NOMO-1 (cell line): ENCODE measurements around the gene TUFT1.
A peak's percentile ranks its signal among the peaks of the same experiment; 100 is the strongest.

Experiments used
- DNase-seq, 2 experiments: peaks; one replicate each; lab custom pipeline; 2025; ENCODE audit not compliant: unreplicated experiment in 2 of 2; lab: John Stamatoyannopoulos, UW

TUFT1 gene, protein sequence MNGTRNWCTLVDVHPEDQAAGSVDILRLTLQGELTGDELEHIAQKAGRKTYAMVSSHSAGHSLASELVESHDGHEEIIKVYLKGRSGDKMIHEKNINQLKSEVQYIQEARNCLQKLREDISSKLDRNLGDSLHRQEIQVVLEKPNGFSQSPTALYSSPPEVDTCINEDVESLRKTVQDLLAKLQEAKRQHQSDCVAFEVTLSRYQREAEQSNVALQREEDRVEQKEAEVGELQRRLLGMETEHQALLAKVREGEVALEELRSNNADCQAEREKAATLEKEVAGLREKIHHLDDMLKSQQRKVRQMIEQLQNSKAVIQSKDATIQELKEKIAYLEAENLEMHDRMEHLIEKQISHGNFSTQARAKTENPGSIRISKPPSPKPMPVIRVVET

DNA sequence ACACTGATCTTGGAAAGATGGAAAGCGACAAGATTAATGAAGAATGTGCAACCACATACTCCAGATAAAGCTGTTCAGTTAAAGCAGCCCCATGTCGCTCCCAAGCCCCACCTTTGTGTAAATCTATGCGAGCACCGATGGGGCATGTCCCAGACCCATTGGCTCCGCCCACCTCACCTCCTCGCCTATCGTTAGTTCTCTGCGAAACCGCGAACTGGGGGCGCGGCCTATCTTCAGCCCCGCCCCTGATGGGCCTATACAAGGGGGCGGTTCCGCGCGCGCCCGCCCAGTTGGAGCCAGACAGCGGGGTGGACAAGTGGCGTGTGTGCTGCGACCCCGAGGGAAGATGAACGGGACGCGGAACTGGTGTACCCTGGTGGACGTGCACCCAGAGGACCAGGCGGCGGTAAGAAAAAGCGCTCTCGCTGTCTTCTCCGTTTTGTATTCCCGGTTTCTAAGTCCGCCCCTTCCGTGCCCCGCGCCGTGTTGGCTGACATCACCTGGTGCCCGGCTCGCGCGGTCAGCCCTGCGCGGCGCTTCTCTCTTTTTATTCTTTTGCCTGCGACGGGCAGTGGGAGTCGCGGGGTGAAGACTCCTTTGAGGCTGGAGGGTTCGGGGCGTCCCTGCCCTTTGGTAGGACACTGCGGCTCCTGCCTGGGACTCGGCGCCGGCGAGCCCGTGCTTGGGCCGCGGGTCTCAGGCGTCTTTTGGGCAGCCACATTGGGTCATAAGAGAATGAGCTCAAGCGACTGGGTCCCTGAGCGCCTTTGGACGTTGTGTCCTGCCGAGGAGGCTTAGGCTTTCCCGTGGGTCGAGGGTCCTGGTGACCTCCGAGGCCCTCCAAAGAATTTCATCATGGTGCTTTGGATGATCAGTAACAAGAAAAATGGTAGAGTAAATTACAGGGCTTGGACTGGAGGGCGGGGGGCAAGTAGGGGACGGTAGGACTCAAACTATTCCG is at the start of gene TUFT1:
TUFT1 (plus strand) TSS at position 289 of the 961 bp plus-strand sequence; CDS start at position 347, 58 bp downstream.
- DNase-seq, result peak; percentile 86 to 94

DNA sequence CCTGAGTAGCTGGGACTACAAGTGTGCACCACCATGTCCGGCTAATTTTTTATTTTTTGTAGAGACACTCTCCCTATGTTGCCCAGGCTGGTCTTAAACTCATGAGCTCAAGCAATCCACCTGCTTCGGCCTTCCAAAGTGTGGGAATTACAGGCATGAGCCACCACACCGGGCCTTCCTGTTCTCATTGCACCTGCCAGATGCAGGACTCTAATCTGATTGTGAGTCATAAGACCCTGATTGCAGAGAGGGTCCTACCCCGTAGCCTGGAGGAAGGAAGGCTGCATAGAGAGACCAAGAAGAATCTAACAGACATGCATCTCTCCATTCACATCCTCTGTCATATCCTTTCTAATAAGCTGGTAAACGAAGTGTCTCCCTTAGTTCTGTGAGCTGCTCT is 48.5 kb upstream of the TUFT1 start:
- no peak for DNase-seq

- DNase-seq, result no peak
Observed at GRCh38 chr1:151492120-151492519, 48.0 kb upstream of the TUFT1 start.

GRCh38 chr1:151493042-151493441 is 47.1 kb upstream of the TUFT1 start:
- DNase-seq, result no peak

GRCh38 chr1:151494741-151495281 is 45.3 kb upstream of the TUFT1 start:
- no peak for DNase-seq

DNA sequence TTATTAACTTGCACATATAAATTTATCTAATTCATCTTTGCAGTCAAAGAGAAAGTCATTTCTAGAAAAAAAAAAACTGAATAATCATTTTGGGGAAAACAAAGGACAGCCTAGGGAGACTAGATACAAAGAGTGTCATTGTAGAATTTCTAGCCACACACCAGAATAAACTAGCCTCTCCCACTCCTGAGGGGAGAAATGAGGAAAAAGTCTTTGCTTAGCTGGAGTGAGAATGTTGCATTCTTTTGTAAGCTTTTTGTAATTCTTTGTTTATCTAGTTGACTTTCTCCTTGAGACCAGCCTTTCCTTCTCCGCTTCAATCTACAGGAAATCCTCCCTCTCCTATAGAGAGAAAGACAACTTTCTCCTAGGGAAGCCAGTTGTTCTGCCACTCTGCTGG is 44.8 kb upstream of the TUFT1 start:
- DNase-seq, result no peak

- no peak for DNase-seq
Observed at GRCh38 chr1:151499365-151499764, 40.7 kb upstream of the TUFT1 start.

GRCh38 chr1:151499930-151500329 is 40.2 kb upstream of the TUFT1 start:
- no peak for DNase-seq

DNA sequence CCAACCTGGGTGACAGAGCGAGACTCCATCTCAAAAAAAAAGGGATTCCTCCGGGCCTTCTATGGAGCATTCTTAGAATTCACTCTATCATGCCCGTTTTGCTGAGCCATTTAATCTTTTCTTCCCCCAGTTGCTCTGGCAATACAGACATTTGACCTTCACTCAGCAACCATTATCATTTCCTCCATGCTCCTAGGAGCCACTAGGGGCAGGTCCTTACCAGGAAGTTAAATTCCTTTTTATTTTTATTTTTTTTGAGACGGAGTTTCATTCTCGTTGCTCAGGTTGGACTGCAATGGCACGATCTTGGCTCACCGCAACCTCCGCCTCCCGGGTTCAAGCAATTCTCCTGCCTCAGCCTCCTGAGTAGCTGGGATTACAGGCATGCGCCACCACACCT is 38.6 kb upstream of the TUFT1 start:
- no peak for DNase-seq

GRCh38 chr1:151502035-151502700 is 37.9 kb upstream of the TUFT1 start:
- no peak for DNase-seq

- no peak for DNase-seq
Observed at GRCh38 chr1:151502859-151503780, 37.0 kb upstream of the TUFT1 start.

- no peak for DNase-seq
Observed at GRCh38 chr1:151504252-151504651, 35.9 kb upstream of the TUFT1 start.

DNA sequence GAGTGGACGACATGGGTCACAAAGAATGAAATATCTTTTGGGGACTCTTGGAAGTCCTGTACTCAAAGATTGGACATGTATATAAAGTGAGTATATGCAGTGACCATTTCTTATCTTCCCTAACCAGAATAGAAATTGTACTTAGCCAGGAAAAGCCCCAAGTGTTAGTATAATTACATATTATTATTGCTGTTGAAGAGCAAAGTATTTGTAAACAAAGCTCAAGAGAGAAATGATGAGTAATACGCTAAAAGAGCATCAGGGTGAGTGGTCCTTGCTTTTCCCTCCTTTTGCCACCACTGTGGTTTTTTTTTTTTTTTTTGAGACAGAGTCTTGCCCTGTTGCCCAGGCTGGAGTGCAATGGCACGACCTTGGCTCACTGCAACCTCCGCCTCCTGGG is 35.4 kb upstream of the TUFT1 start:
- DNase-seq, result no peak

GRCh38 chr1:151508833-151509232 is 31.3 kb upstream of the TUFT1 start:
- DNase-seq, result no peak

- DNase-seq, result no peak
Observed at GRCh38 chr1:151509350-151510019, 30.6 kb upstream of the TUFT1 start.

DNA sequence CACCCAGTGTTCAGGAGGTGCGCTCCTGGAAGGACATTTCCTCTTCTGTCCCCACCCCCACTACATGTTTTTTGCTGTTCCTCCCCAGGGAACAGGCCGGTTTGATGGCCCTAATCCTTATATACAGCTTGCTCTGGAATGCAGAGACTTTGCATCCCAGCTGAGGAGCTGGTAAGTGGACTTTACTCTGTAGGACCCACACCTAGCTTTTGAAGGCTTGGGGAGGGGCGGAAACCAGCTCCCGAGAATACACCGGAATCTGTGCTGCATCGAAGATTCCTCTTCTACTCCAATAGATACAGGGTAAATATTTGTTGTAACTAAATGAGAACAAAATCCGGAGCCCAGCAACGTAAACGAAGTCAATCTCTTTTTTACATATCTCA is 30.1 kb upstream of the TUFT1 start:
- no peak for DNase-seq

GRCh38 chr1:151510614-151510956 is 29.5 kb upstream of the TUFT1 start:
- no peak for DNase-seq

DNA sequence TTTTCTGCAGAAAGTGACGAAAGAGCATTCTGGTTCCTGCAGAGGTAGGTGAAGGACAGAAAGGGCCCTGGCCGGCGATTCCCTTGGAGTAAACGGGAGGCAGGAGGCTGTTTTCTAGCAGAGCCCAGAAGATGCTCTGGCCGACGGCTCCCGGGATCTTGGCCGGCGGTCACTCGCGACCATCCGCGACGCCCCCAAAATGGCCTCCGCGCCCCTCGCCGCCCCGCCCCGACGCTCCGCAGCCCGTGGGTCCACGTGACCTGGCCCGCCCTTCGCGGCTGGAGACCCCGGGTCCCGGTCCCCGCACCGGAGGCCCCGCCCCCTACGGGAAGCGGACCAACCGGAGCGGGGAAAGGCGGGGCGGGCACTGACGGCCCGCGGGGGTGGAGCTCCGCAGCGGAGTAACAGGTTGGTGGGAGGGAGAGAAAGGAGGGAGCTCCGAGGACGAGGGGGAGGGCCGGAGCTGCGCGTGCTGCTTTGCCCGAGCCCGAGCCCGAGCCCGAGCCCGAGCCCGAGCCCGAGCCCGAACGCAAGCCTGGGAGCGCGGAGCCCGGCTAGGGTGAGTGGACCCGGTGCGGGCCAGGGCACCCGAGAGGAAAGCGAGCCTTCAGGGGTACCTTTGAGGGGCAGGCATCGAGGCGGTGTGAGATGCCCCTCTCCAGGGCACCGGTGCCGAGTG is 29.0 kb upstream of the TUFT1 start, which contains the start of gene CGN:
CGN (plus strand) TSS at position 431 of the 679 bp plus-strand sequence. CDS start 7,133 bp downstream, outside the sequence.
- peak; percentile 65 to 79 for DNase-seq
